NB4 (cell line): ENCODE results near the gene INKA1.

Experiments
- POLR2A ChIP-seq: IDR thresholded peaks from 2 replicates; pipeline ENCODE4 v1.6.1; 2011; ENCODE audit warnings: mild to moderate bottlenecking; ENCODE audit not compliant: insufficient read length; ENCODE audit errors: extremely low read depth
- TF ChIP-seq, protein P1 (sequence below): IDR thresholded peaks from one replicate; pipeline ENCODE4 v1.5.1; 2012; ENCODE audit warnings: low read depth, low read length
- TF ChIP-seq, protein P2 (sequence below): IDR thresholded peaks from 2 replicates; pipeline ENCODE4 v1.6.1; 2011; ENCODE audit warnings: low read depth, low read length

DNA sequence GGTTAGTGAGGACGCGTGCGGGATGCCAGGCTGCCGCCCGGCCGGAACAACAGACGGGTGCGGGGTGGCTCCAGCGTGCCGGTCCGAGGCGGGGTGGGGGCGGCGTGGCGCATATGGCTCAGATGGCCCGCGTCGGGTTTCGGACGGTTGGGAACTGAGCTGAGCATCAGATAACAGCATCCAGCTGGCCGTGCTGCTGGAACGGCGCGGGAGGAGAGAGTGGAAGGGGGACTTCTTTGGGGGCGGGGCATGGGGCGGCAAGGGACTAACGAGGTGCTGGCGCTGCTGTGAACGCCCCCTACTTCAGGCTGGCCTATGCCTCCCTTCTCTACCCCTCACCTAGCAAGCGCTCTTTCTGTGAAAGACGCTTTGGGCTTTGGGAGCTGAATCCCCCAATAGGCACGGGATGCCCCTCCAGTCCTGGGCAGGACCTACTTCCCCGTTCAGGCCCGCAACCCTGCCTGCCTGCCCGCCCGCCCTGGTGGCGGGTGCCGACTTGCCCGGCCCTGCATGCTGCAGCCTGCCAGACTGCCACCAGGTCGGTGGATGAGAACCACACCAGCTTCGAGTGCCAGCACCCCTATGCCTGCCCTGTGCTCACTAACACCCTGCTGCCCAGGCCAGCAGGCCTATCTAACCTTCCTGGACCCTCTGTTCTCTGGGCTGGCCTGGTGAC, 542 bp downstream of the INKA1 start:
- TF ChIP-seq POLR2A = peak; percentile 6
- TF ChIP-seq, protein P1, sequence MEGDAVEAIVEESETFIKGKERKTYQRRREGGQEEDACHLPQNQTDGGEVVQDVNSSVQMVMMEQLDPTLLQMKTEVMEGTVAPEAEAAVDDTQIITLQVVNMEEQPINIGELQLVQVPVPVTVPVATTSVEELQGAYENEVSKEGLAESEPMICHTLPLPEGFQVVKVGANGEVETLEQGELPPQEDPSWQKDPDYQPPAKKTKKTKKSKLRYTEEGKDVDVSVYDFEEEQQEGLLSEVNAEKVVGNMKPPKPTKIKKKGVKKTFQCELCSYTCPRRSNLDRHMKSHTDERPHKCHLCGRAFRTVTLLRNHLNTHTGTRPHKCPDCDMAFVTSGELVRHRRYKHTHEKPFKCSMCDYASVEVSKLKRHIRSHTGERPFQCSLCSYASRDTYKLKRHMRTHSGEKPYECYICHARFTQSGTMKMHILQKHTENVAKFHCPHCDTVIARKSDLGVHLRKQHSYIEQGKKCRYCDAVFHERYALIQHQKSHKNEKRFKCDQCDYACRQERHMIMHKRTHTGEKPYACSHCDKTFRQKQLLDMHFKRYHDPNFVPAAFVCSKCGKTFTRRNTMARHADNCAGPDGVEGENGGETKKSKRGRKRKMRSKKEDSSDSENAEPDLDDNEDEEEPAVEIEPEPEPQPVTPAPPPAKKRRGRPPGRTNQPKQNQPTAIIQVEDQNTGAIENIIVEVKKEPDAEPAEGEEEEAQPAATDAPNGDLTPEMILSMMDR = no peak
- TF ChIP-seq, protein P2, sequence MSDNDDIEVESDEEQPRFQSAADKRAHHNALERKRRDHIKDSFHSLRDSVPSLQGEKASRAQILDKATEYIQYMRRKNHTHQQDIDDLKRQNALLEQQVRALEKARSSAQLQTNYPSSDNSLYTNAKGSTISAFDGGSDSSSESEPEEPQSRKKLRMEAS = peak; percentile 57; the same call in 1 of the 2 replicates
